OCI-LY3 (cell line): ENCODE results near the gene BANP.
"Not testable (repeated sequence)": the region's sequence is repeated elsewhere in the genome, so short reads cannot be mapped to it uniquely, and the experiment has no call there.

Experiments used
- CTCF ChIP-seq: fragments of 200-600, 300-600 bp; sonication (generic); IDR thresholded peaks from 2 replicates; pipeline ENCODE4 v1.5.1; 2014; ENCODE audit warnings: antibody characterized with exemption, low read length, low read depth
- EZH2phosphoT487 ChIP-seq: fragments of 200-600 bp; shearing (Covaris generic); IDR thresholded peaks from 2 replicates; pipeline ENCODE4 v1.6.1; 2018; ENCODE audit warnings: antibody characterized with exemption, mixed run types, low read depth

- not testable (repeated sequence) for TF ChIP-seq CTCF, EZH2phosphoT487
Measured at GRCh38 chr16:88021041-88021970, 70.1 kb downstream of the BANP start.
